COR-L47 (cell line): ENCODE results near the gene FAF1.
"Not testable (repeated sequence)": the region's sequence is repeated elsewhere in the genome, so short reads cannot be mapped to it uniquely, and the experiment has no call there.

Experiments used
- DNase-seq: peaks from one replicate; lab custom pipeline; 2025; lab: John Stamatoyannopoulos, UW

Gene FAF1

DNA sequence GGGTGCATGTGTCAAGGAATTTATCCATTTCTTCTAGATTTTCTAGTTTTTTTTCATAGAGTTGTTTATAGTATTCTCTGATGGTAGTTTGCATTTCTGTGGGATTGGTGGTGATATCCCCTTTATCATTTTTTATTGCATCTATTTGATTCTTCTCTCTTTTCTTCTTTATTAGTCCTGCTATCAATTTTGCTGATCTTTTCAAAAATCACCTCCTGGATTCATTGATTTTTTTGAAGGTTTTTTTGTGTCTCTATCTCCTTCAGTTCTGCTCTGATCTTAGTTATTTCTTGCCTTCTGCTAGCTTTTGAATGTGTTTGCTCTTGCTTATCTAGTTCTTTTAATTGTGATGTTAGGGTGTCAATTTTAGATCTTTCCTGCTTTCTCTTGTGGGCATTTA lies 52.5 kb downstream of the FAF1 start:
- DNase-seq: not testable (repeated sequence)

- not testable (repeated sequence) for DNase-seq
Observed at GRCh38 chr1:50906050-50906449, 54.0 kb downstream of the FAF1 start.

- no peak for DNase-seq
Observed at GRCh38 chr1:50902419-50902818, 57.6 kb downstream of the FAF1 start.

DNA sequence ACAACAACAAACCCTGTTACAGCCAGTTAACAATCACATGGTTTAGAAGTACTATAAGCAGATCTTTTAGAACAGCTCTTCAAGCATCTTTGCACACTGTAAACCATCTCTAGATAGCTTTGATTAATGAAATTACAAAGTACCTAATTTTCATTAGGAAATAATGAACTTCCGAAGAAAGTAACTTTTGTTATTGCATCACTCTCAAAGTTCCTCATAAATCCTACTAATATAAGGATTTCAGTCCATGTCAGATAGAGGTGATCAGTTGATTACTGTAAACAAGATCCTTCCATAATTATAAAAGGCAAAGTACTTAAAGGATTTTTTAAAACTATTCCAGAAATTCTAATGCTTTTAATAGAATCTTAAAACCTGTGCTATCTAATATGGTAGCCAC lies 58.2 kb downstream of the FAF1 start:
- DNase-seq: no peak

DNA sequence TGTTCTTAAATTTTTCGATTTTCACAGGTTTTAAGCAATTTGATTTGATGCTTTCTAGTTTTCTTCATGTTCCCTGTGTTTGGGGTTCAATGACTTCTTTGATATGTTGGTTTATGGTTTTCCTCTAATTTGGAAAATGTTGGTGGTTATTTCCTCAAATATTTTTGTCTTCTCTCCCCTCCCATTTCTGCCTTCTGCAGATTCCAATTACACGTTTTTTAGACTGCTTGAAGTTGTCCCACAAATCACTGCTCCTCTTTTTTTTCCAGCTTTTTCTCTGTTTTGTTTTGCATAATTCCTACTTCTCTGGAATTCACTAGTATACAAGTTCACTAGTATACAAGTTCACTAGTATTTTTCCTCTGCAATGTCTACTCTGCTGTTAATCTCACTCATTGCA lies 61.3 kb downstream of the FAF1 start:
- DNase-seq: no peak

DNA sequence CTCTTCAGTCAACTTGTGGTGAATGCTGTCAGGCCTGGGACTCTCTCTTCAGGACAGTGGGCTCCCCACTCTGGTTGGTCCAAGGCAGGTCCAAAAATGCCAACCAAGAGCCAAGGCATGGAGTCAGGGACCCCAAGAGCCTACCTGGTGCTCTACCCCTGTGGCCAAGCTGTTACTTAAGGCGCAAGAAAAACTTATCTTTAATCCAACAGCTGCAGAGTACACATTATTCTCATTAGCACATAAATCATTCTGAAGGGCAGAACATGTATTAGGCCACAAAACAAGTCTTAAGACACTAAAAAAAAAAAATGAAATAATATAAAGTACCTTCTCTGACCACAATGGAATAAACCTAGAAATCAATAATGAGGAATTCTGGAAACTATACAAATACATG lies 65.7 kb downstream of the FAF1 start:
- DNase-seq: no peak

- no peak for DNase-seq
Observed at GRCh38 chr1:50893466-50893865, 66.6 kb downstream of the FAF1 start.

GRCh38 chr1:50887555-50887954 lies 72.5 kb downstream of the FAF1 start:
- not testable (repeated sequence) for DNase-seq

DNA sequence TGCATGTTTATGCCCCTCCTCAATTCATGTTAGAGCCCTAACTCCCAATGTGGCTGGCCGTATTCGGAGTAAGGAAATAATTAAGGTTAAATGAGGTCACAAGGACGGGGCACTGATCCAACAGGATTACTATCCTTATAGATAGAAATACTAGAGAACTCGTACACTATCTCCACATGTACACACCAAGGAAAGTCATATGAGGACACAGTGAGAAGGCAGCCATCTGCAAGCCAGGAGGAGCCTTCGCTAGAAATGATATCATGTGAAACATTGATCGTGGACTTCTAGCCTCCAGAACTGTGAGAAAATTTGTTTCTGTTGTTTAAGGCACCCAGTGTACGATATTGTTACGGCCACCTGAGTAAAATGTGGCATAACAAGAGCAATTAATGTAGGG lies 79.7 kb downstream of the FAF1 start:
- no peak for DNase-seq

DNA sequence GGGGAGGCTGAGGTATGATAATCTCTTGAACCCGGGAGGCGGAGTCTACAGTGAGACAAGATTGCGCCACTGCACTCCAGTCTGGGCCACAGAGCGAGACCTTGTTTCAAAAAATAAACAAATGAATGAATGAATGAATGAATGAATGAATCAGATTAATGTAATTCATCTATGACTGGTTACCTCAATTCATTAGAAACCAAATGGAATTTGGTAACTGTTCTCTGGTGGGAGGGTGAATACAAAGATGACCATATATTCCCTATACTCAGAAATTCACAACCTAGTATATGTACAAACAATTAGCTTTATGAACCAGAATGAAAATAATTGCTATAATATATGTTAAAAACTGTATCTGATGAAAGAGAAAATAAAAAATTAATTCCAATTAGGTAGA lies 80.9 kb downstream of the FAF1 start:
- DNase-seq: no peak

- DNase-seq: no peak
Observed at GRCh38 chr1:50878434-50878833, 81.6 kb downstream of the FAF1 start.

DNA sequence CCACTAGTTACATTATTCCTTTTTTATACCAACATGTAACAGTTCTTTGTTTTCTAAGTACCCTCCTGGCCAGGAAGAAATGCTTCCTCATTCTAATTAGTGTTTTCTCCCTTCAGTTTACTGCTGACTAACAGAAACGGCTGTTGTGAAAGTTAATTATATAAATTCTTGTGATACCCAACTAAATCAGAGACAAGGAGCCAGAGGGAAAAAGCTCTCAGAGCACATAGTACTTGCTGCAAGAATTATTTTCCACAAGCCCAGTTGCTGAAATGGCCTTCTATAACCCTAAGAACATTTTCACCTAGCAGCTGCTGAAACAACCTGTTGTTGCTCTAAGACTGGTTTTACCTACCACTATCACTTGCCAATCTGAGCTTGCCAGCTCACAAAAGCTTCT lies 82.4 kb downstream of the FAF1 start:
- no peak for DNase-seq

GRCh38 chr1:50873458-50874187 lies 86.4 kb downstream of the FAF1 start:
- DNase-seq: no peak

GRCh38 chr1:50864845-50865244 lies 95.2 kb downstream of the FAF1 start:
- not testable (repeated sequence) for DNase-seq

- DNase-seq: no peak
Observed at GRCh38 chr1:50861772-50862171, 98.3 kb downstream of the FAF1 start.

DNA sequence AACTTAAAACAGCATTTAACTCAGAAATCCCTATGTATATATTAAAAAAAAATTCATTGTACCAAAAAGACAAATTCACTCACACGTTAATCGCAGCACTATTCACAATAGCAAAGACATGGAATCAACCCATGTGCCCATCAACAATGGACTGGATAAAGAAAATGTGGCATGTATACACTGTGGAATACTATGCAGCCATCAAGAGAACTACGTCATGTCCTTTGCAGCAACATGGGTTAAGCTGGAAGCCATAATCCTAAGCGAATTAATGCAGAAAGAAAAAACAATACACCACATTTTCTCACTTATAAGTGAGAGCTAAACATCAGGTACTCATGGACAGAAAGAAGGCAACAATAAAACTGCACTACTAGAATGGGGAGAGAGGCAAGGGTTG lies 99.4 kb downstream of the FAF1 start:
- DNase-seq: no peak

- DNase-seq: no peak
Observed at GRCh38 chr1:50860256-50860655, 99.8 kb downstream of the FAF1 start.

DNA sequence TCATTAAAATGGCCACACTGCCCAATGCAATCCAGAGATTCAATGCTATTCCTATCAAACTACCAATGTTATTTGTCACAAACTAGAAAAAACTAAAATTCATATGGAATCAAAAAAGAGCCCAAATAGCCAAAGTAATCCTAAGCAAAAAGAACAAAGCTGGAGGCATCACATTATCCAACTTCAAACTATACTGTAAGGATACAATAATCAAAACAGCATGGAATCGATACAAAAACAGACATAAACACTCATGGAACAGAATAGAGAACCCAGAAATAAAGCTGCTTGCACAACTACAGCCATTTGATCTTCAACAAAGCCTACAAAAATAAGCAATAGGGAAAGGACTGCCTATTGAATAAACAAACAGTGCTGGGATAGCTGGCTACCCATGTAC lies 100.4 kb downstream of the FAF1 start:
- no peak for DNase-seq

DNA sequence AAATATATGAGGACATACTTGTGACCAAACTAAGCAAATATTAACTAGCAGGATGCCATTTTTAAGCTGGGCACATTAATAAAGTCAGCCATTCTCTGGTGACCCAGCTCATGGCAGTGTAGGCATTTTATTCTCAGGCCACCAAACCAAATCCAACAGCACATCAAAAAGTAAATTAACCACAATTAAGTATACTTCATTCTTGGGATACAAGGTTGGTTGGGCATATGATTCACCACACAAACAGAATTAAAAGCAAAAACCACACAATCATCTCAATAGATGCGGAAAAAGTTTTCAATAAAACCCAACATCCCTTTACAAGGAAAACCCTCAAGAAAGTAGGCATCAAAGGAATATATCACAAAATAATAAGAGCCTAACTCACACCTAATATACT lies 101.3 kb downstream of the FAF1 start:
- no peak for DNase-seq

DNA sequence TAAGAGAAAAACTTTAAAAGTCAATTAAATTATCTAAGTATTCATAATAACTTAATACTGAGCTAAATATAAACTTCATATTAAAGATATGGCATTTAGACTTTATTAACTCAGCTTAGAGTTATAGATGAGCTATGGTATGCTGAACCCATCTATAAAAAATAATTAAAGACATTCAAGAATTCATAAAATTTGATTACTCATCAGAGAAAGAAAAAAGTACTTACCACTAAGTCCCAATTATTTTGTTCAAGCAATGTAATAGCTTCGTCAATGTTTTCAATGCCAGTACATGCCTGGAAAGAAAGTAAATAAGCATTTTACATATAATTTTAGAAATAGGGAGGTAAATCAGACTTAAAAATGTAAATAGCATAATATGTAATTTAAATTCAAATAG lies 102.4 kb downstream of the FAF1 start:
- no peak for DNase-seq

- DNase-seq: no peak
Observed at GRCh38 chr1:50853325-50853724, 106.7 kb downstream of the FAF1 start.

DNA sequence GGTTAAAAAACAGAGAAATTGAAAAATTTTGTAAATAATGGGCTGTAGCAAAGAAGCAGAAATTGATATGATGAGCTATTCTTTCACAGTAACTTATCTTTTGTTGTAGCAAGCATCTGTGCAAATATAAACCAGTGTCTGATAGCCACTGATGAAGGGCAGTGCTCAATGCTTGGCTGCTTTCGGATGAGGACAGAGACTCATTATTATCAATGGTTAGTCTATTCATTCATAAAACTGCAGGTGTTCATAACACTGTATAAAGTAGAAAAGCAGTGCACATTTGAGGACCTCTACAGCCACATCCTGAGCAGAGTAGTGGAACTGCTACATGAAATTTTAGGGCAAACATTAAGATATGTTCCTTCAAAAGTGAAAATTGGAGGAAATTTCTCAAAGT lies 107.2 kb downstream of the FAF1 start:
- DNase-seq: peak; percentile 26

- DNase-seq: no peak
Observed at GRCh38 chr1:50851466-50851865, 108.6 kb downstream of the FAF1 start.

GRCh38 chr1:50851034-50851433 lies 109.0 kb downstream of the FAF1 start:
- no peak for DNase-seq
